ENCODE data around the gene KCNJ16.

KCNJ16 gene

GRCh38 chr17:70128727-70129238 is 53.8 kb downstream of the KCNJ16 start:
- no peak for DNase-seq (ENCODE audit: low spot score)

- no peak for DNase-seq (ENCODE audit: low spot score)
These were observed 55.3 kb downstream of the KCNJ16 start for GRCh38 chr17:70130289-70130688.

DNA sequence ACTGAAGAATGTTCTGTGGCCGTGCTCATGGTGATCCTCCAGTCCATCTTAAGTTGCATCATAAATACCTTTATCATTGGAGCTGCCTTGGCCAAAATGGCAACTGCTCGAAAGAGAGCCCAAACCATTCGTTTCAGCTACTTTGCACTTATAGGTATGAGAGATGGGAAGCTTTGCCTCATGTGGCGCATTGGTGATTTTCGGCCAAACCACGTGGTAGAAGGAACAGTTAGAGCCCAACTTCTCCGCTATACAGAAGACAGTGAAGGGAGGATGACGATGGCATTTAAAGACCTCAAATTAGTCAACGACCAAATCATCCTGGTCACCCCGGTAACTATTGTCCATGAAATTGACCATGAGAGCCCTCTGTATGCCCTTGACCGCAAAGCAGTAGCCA is 57.5 kb downstream of the KCNJ16 start:
- no peak for DNase-seq (ENCODE audit: low spot score)

DNA sequence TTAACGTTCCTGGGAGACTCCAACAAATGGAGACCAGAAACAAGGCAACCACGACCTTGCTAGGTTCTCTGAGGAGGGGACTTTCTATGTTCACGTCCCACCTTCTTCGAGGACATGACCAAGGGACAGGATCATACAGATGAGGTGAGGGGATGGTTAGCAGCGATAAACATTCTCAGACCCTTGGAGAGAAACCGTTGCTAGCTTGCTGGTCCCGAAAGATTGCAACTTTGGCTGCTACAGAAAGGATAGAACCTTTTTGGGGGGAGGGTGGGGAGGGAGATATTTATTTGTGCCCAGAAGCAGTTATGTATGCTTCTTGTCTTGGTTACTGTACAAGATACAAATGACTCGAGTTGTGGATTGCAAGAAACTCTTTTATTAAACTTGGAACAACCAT is 59.0 kb downstream of the KCNJ16 start:
- DNase-seq (ENCODE audit: low spot score) = no peak

DNA sequence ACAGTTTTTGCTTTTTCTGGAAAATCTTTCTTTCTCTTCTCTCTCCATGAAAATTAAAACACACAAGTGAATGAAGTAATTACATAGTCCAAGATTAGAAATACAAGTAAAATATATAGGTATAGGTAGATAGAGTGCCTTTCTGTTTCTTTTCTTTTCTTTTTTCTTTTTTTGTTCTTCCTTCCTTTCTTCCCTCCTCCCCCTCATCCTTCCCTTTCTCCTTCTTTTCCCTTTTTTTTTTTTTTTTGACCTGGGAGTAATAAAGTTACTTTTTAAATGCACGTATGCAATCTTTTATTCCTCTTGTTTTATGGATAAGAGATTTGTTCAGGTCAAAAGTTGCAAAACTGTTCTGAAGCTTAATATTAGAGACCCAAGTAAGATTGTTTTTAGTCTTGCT is 59.8 kb downstream of the KCNJ16 start:
- DNase-seq (ENCODE audit: low spot score) = no peak

DNA sequence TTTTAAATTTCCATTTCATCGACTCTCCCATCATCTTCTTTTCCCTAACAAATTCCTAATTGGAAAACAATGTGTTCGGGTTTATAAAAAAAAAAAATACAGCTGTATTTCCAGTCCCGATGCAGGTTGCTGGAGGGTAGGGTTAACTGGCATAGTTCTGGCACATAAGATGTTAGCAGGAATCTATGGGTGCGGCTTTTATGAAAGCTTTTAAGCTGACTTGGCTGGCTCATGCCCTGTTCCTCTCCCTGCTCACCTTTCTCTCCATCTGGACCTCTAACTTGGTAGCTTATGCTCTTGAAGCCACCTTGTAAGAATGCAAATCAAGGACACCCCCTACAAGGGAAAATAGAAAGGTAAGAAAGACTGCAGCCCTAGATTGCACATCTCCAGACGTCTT is 61.1 kb downstream of the KCNJ16 start:
- no peak for DNase-seq (ENCODE audit: low spot score)

GRCh38 chr17:70137451-70138230 is 62.6 kb downstream of the KCNJ16 start:
- DNase-seq (ENCODE audit: low spot score) = peak; percentile 6

GRCh38 chr17:70138291-70138865 is 63.4 kb downstream of the KCNJ16 start:
- DNase-seq (ENCODE audit: low spot score) = no peak

- DNase-seq (ENCODE audit: low spot score) = no peak
These were observed 64.5 kb downstream of the KCNJ16 start for GRCh38 chr17:70139449-70139993.

DNA sequence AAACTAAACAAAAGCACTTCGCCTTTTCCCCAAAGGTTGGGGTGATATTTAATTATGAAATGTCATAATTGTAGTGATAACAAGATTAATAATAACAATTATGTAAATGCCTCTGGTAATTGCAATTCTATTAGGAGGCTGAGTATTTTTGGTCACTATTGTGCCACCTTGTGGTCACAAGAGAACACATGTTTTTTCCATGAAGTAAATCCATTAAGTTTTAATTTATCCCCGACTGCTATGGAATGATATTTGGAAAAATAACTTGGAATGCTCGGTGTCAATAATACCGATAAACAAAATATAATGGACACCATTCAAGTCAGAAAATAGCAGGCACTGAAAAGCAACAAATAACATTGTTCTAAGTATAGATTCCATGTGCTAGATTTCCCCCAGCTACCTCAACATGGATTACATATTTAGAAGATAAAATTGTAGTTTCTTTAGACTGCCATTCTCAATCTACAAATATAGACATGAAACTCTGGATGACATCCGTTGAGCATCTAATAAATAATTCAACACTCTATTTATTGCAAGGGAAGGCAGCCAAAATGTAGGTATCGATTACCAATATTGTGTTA is 69.3 kb downstream of the KCNJ16 start:
- peak; percentile 35 for DNase-seq (ENCODE audit: low spot score)

- DNase-seq (ENCODE audit: low spot score) = no peak
These were observed 78.2 kb downstream of the KCNJ16 start for GRCh38 chr17:70153210-70153609.

DNA sequence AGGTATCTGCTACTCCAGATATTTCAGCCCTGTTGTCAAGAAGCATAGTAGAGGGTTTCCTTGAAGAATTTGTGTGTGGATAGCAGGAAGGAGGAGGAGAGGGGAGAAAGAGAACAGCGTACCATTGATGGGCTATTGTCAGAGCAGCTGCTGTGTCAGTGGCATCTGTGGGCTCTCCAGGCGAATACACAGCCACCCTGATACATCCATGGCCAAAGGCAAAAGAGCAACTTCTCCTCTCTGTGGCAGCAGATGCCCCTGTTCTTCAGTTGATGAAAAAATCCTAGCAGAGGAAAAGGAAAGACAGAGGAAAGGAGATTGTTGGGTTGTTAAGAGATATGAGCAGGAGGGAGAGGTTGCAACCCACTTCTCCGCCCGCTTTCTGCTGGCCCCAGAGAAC is 82.1 kb downstream of the KCNJ16 start:
- DNase-seq (ENCODE audit: low spot score) = no peak

DNA sequence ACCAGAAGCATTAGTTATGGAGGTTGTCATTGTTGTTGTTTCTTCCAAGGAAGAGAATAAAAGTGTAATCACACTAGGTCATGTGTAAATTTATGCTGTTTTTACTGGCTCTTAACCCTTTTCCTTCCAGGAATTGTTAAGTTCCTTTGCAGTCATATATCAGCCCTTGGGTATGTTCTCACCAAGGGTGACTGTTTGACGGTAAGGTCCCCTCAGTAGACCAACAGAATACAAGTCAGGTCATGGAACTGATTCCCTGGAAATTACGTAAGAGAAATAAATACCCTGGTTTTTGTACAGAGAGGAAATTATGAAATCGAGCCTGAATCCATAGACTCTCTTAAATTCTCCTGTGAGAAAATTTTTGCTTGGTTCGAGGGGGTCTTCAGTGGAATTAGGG is 83.2 kb downstream of the KCNJ16 start:
- DNase-seq (ENCODE audit: low spot score) = no peak

- DNase-seq (ENCODE audit: low spot score) = no peak
These were observed 83.6 kb downstream of the KCNJ16 start for GRCh38 chr17:70158591-70158990.

GRCh38 chr17:70159980-70160379 is 85.0 kb downstream of the KCNJ16 start:
- no peak for DNase-seq (ENCODE audit: low spot score)

DNA sequence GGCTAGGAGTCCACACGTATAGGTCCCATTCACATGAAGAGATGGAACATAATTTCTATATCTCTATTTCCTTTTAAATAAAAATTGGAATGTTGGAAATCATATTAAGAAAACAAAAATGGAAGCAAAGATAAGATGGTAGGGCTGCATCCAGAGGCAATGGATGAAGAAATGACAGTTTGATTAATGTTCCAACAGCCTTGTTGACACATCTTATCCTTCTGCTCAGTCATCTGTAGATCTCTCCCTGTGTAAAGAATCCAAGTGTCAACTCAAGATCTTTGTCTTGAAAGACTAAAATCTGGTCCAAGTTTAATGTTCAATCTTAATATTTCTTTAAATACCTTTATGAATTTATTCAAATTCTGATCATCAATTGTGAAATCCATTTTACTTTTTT is 86.5 kb downstream of the KCNJ16 start:
- DNase-seq (ENCODE audit: low spot score) = no peak

DNA sequence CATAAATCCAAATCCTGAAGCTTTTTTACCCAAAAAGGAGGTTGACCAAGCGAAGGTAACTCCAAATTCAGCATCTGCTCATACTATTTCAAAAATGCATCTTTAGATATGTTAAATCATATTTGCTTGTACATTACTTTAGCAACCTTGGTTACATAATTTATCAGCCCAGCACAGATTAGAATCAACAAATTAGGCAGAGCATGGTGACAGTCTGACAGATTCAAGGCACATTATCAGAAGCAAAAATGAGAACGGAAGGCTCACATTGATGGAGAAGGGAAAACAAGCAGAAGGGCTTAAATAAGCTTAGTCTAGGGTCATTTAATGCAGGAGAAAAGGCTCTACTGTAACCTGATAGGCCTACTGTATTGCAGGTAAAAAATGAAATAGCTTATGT is 90.4 kb downstream of the KCNJ16 start:
- no peak for DNase-seq (ENCODE audit: low spot score)

GRCh38 chr17:70166615-70167014 is 91.6 kb downstream of the KCNJ16 start:
- no peak for DNase-seq (ENCODE audit: low spot score)

GRCh38 chr17:70168044-70168976 is 93.3 kb downstream of the KCNJ16 start:
- peak; percentile 26 for DNase-seq (ENCODE audit: low spot score)

GRCh38 chr17:70168977-70169708 is 94.1 kb downstream of the KCNJ16 start, which contains the start of gene KCNJ2:
TSS of gene KCNJ2 (plus strand) at chr17:70169532. CDS start at chr17:70175040, 5,508 bp downstream.
- peak; percentile 60 for DNase-seq (ENCODE audit: low spot score)
